ENCODE results near the gene VIM.

The VIM gene

GRCh38 chr10:17228091-17229015, at the start of gene VIM:
Gene VIM (plus strand): TSS chr10:17228241. CDS start chr10:17229423, 1,182 bp downstream.
- DNase-seq: peak; percentile 92

GRCh38 chr10:17179002-17179401, 49.0 kb upstream of the VIM start:
- DNase-seq: no peak

GRCh38 chr10:17181110-17181509, 46.9 kb upstream of the VIM start:
- no peak for DNase-seq

DNA sequence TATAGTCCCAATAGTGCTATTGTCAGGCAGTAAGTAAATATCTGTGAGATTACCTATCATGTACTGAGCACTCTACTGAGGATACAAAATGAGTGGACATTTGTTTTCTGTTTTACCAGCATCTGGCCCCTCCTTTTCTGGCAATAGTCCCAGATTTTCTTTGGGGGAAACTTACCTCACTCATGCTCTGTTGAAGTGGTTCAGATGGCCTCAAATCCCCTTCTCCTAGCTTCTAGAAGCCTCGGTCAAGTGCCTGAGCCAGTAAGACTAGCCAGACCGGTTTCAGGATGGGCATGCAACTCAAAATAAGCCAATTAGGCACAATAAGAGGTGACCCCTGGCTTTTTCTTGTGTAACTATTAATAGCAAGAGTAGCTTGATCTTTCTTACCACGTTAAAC, 46.3 kb upstream of the VIM start:
- no peak for DNase-seq

DNA sequence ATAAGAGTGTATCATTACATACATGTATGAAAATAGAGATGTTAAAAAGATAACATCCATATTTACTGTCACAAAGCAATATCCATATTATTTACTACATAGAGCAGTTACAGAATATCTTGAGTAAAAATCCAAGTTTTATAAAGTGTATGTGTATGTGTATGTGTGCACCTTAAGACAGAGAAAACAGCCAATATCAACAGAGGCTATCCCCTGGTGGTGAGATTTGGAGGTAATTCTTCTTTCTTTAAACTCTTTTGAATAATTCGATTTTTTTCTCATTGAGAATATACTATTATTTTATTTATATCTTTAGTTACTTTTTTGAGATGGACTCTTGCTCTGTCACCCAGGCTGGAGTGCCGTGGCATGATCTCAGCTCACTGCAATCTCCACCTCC, 44.9 kb upstream of the VIM start:
- no peak for DNase-seq

DNA sequence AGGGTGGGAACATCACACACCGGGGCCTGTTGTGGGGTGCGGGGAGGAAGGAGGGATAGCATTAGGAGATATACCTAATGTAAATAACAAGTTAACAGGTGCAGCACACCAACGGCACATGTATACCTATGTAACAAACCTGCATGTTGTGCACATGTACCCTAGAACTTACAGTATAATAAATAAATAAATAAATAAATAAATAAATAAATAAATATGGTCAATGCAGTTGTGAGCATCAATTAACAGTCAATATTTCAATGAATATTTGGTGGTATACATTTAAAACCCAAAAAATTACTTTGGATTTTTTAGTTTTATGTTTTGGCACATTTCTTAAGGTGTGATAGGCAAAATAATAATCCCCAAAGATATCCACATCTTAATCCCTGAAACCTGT, 42.2 kb upstream of the VIM start:
- no peak for DNase-seq

DNA sequence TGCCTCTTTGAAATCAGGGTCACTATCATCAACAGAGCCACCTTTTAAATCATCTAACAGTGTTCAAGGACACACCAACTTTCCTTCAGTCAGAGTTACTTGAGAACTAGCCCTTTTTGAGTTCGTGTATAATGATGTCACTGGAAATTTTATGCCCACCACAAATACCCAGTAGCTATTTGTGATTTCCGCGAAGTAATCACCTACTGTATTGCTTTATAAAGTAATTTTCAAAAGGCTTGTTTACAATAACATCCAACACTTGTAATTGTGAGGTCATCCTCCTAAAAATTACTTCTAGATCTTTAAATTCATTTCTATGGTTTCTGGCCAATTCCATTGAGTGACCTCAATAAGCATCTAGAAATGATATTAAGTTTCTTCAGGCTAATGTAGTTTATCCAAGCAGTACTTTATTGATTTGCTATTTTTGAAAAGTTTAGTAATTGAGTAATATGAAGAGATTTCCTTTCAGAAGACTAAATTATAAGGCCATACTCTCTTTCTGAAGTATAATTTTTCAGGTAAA, 39.3 kb upstream of the VIM start:
- no peak for DNase-seq

DNA sequence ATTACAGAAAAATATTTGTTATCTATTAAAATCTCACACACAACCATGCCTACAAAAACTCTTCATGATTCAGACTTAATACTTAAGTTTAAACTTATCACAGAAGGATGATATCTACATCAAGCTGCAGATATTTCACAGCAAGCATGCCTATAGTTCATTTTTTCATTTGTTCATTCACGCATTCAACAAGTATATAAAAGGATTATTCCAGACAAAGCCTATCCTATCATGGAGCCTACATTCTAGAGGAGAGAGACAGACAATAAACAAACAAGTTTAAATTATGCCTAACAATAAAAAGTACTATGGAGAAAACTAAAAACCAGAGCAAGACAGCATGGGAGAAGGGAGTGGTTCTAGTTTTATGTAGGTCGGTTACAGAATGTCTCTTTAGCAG, 37.4 kb upstream of the VIM start:
- DNase-seq: no peak

- DNase-seq: no peak
Observed at GRCh38 chr10:17195083-17195482, 33.0 kb upstream of the VIM start.

GRCh38 chr10:17196045-17196444, 32.0 kb upstream of the VIM start:
- no peak for DNase-seq

DNA sequence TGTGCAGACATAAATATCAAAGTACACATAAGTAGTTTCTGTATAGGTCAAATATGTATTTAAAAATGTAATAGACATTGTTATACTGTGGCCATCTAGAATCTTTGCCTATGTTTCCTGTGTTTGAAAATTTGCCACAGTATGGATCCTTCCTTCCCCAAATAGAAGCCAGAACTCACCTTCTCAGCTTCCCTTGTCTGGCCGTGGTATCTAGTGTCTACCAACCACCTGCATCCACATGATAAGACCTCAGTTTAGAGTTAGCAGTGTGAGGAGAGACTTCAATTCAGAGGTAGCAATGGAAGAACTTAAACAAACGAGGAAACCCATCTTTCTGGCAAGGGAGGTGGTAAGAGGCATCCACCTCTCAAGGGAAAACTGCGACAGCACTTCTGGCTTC, 31.5 kb upstream of the VIM start:
- no peak for DNase-seq

- DNase-seq: no peak
Observed at GRCh38 chr10:17199351-17199804, 28.7 kb upstream of the VIM start.

- DNase-seq: no peak
Observed at GRCh38 chr10:17200001-17200911, 27.8 kb upstream of the VIM start.

GRCh38 chr10:17200912-17201793, 26.9 kb upstream of the VIM start, which contains the start of gene TRDMT1:
Gene TRDMT1 (minus strand): TSS chr10:17201672. CDS start chr10:17201634, 38 bp downstream.
- DNase-seq: peak; percentile 95

GRCh38 chr10:17201794-17202116, 26.3 kb upstream of the VIM start:
- DNase-seq: no peak

GRCh38 chr10:17202506-17202905, 25.5 kb upstream of the VIM start:
- no peak for DNase-seq

DNA sequence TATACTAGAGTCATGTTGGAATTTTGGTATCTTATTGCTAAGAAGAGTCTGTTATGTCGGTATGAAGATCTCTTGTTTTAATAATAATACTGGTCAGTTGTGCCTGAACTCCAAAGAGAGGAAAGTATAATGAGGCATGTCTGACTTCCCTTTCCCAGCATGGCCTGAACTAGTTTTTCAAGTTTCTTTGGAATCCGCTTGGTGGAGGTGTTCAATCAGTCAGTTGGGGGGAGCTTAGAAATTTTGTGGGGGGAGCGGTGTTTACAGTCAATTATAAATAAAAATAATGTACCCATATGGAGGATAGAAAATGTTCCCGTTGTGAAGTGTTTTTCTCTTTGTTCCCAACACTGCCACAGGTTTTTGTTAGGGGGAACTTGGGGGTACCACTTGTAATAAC, 25.0 kb upstream of the VIM start:
- DNase-seq: no peak

DNA sequence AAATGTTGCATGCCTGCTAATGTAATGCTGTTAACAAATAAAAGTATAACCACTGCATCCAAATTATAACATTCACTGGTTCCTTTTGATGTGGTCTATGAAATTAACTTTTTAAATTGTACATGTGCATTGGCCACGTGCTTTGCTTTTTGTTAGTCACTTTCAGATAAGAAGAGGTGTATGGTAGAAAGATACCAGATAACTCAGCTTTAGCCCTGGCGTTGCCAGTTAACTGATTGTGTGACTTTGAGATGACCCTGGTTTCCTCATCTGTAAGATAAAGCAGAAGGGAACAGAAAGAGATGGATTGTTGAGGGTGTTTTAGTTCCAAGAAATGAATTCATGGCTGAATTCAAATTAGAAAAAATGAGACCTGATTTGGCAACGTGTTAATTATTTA, 24.6 kb upstream of the VIM start:
- no peak for DNase-seq

- DNase-seq: no peak
Observed at GRCh38 chr10:17206210-17206709, 21.8 kb upstream of the VIM start.

- DNase-seq: no peak
Observed at GRCh38 chr10:17208476-17208875, 19.6 kb upstream of the VIM start.

DNA sequence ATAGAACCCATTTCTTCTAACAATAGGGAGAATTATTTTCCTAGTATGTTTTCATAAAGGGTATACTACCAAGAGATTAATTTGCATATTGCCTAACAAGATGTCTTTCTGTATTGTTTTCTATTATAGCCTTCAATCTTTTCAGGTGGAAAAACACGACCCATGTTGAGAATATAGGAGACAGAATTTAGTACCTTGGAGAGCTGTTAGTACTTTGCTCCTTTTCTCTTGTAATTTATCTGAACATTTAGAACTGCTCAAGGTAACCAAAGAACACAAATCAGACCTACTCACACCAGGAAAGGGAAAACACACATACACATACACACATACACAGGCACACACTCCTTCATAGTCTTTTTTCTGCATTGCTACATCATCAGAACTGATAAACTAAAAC, 18.7 kb upstream of the VIM start:
- DNase-seq: no peak

DNA sequence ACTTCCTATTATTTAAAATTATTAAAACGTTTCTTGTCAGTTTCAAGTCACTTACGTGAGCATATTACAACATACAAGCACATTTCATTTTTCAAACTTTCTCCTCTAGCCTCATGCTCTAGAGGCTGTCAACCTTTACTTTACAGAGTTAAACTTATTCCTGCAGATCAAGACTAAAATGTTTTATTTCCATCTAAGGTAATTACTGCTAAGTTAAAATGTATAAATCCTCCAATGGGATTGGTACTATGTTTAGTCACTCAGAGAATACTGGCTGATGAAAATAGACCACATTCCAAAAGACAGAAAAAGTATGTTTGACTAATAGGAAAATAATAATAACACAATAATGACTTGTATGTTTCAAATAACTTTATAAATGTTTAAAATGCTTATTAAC, 18.2 kb upstream of the VIM start:
- DNase-seq: no peak

All from right hindlimb (tissue), 1 donor.